Natural killer cell (primary cell): Measurements from ENCODE around the gene CENPT. TPM values are rescaled to one million over a fixed set of nuclear protein-coding genes. Genes with fewer than 3 reads are reported as not detected.

ENCODE experiments used
- ATAC-seq, 3 donors: fragments of 150-1000 bp in 2 of 3; fragments of 200-7000 bp in 1 of 3; cut with Tn5 transposase; 1 replicate in 1 of 3; 2 replicates in 2 of 3; pipeline ENCODE4 v1.10.0; 2021; ENCODE audit warnings: mild to moderate bottlenecking in 2 of 3, moderate library complexity in 2 of 3
- DNase-seq, 2 donors: peaks; one replicate each; pipeline versions ENCODE4 v3.0.0 to v3.0.0-alpha.2; 2013 to 2021; ENCODE audit warnings: mixed read lengths in 1 of 2
- H3K27ac ChIP-seq: one replicate; pipeline ENCODE4 v1.5.1; 2013; ENCODE audit warnings: mild to moderate bottlenecking, low read length
- H3K27me3 ChIP-seq: one replicate; pipeline ENCODE4 v1.6.1; 2013; ENCODE audit warnings: low read length; ENCODE audit not compliant: control insufficient read depth, insufficient read depth
- H3K36me3 ChIP-seq: one replicate; pipeline ENCODE4 v1.6.1; 2013; ENCODE audit warnings: low read length; ENCODE audit not compliant: control insufficient read depth, insufficient read depth
- H3K4me1 ChIP-seq: one replicate; pipeline ENCODE4 v1.6.1; 2013; ENCODE audit warnings: low read length; ENCODE audit not compliant: control insufficient read depth, insufficient read depth
- H3K4me3 ChIP-seq: one replicate; pipeline ENCODE4 v1.5.1; 2013; ENCODE audit warnings: low read length
- H3K9me3 ChIP-seq: one replicate; pipeline ENCODE4 v1.6.1; 2013; ENCODE audit warnings: low read length; ENCODE audit not compliant: control insufficient read depth, insufficient read depth
- H3K27ac Mint-ChIP-seq, 2 donors: one replicate each; pipeline ENCODE4 v1.8.0; 2022; ENCODE audit warnings: mild to moderate bottlenecking in 2 of 2, mixed read lengths in 2 of 2, moderate library complexity in 1 of 2
- H3K27me3 Mint-ChIP-seq, 2 donors: one replicate each; pipeline ENCODE4 v1.8.0; 2022; ENCODE audit warnings: low read depth in 2 of 2, mixed read lengths in 2 of 2
- H3K36me3 Mint-ChIP-seq: one replicate; pipeline ENCODE4 v1.8.0; 2022; ENCODE audit warnings: mixed read lengths
- H3K4me1 Mint-ChIP-seq, 2 donors: one replicate each; pipeline ENCODE4 v1.8.0; 2022; ENCODE audit warnings: mixed read lengths in 2 of 2
- H3K4me3 Mint-ChIP-seq: one replicate; pipeline ENCODE4 v1.8.0; 2022; ENCODE audit warnings: mild to moderate bottlenecking, moderate library complexity, mixed read lengths
- H3K9me3 Mint-ChIP-seq, 2 donors: one replicate each; pipeline ENCODE4 v1.8.0; 2022; ENCODE audit warnings: mixed read lengths in 2 of 2
- CTCF ChIP-seq: fragments of 200-600 bp; IDR thresholded peaks from one replicate; pipeline ENCODE4 v1.8.0; 2022; ENCODE audit warnings: antibody characterized with exemption
- WGBS: methylation state at CpG from one replicate; pipeline ENCODE4 v1.1.7; 2013; ENCODE audit warnings: missing lambda C conversion rate; ENCODE audit not compliant: insufficient coverage; 5-methylcytosine and 5-hydroxymethylcytosine counted together
- intact Hi-C: fragments of 100-400 bp; cut with micrococcal nuclease; formaldehyde crosslinking; loops from one replicate; pipeline ENCODE4 v1.14.2; 2022
- total RNA-seq, 4 donors: library from RNA; stranded (reverse); fragments of 120-200 nt in 1 of 4; gene quantifications; one replicate each; pipeline versions ENCODE4 v1.2.3 to v1.2.4, GENCODE V29; 2013 to 2022

The CENPT gene
- total RNA-seq, 3 donors from 2014 or later (not counting 1 experiment from before 2014, with no cell fraction given) = 68.6 to 81.3 (median 78.9) TPM

- H3K9me3 Mint-ChIP-seq = no peaks in the 10 kb centered on the region
- Histone ChIP-seq H3K4me1 (peaks cover 31% of the 10 kb centered on the region), H3K27ac (no peak overlapping the region), H3K27me3 (no peaks in the 10 kb centered on the region), H3K9me3 (no peaks in the 10 kb centered on the region), H3K36me3 (peaks cover 8% of the 10 kb centered on the region), H3K4me3 (no peak overlapping the region)
- no peaks in the 10 kb centered on the region for H3K36me3 Mint-ChIP-seq
- intact Hi-C loops = loop anchor here (10.0 kb wide), 2 partner anchors 264 to 276 kb away; partner anchors contain the start of gene RIPOR1
- ATAC-seq (no peak), DNase-seq (no peak)
- 100% methylated on average over 1 of the region's 1 CpG for WGBS
- no peak overlapping the region for H3K27ac Mint-ChIP-seq
- no peak for TF ChIP-seq CTCF
- peaks cover 41 to 63% of the 10 kb centered on the region in 2 donors for H3K4me1 Mint-ChIP-seq
- H3K27me3 Mint-ChIP-seq = no peaks in the 10 kb centered on the region
- H3K4me3 Mint-ChIP-seq = no peak overlapping the region
These were observed 46.3 kb downstream of the CENPT start for GRCh38 chr16:67801241-67801640.

DNA sequence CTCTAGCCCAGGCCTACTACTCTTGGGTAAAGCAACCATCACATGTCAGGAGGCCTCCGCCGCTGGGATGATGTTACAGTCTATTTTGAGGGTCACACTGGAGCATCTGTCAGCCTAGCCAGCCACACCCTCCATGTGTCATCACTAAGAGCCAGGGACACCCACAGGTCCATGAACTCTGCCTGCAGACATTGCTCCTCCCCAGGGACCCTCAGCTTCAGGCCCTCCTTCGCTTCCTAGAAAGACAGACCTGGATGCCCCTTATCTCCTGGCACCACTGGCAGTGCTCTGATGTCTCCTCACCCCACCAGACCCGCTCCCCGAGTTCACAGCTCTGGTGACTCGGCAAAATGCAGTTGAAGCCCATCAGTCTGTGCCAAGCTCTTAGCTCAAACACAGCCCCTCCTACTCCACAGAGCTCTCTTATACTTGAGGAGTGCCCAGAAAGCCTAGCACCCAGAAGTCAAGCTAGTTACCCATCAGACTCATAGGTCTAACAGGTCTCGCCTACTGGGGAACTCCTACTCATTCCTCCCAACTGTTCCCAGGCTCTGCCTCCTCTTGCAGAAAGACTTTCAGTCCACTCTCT, 47.1 kb downstream of the CENPT start:
- H3K27ac Mint-ChIP-seq = peak overlapping the region in 1 of 2 donors; percentile 39
- H3K4me1 Mint-ChIP-seq = peaks cover 40 to 57% of the 10 kb centered on the region in 2 donors
- Histone ChIP-seq H3K4me3 (no peak overlapping the region), H3K27ac (no peak overlapping the region), H3K36me3 (peaks cover 8% of the 10 kb centered on the region), H3K4me1 (peaks cover 25% of the 10 kb centered on the region), H3K9me3 (no peaks in the 10 kb centered on the region), H3K27me3 (no peaks in the 10 kb centered on the region)
- DNase-seq = no peak
- ATAC-seq = no peak
- no peak overlapping the region for H3K4me3 Mint-ChIP-seq
- no peaks in the 10 kb centered on the region for H3K27me3 Mint-ChIP-seq
- H3K9me3 Mint-ChIP-seq = no peaks in the 10 kb centered on the region
- no peak for TF ChIP-seq CTCF
- intact Hi-C loops = loop anchor here (10.0 kb wide), 2 partner anchors 264 to 276 kb away; partner anchors contain the start of gene RIPOR1
- WGBS = 85% methylated on average over 7 of the region's 7 CpGs
- H3K36me3 Mint-ChIP-seq = no peaks in the 10 kb centered on the region

DNA sequence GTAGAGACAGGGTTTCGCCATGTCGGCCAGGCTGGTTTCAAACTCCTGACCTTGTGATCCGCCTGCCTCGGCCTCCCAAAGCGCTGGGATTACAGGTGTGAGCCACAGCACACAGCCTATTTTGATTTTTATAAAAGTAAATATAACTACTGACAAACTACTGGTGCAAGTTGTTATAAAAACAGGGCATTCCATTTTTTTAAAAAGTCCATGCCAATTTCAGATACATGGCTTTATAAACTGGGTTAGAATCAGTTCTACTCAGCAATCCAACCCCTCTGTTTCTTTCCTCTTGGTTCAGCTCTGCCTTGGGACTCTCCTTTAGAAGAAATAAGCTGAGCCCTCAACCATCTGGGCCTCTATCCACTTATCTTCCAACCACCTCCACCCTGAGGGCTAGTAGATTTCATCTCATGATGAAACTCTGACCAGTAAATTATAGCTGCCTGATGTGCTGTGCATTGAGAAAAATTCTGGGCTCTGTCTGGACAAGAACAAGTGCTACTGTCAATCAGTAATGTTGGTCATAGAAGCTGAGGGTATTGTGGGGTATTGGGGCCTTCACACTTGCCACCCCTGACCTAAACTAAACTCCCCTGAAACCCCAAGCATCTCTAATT, 51.3 kb downstream of the CENPT start:
- Histone ChIP-seq H3K27me3 (no peaks in the 10 kb centered on the region), H3K4me3 (no peak overlapping the region), H3K27ac (no peak overlapping the region), H3K9me3 (no peaks in the 10 kb centered on the region), H3K4me1 (peaks cover 7% of the 10 kb centered on the region), H3K36me3 (peaks cover 6% of the 10 kb centered on the region)
- Mint-ChIP-seq H3K4me1 (peaks cover 20 to 39% of the 10 kb centered on the region in 2 donors), H3K36me3 (no peaks in the 10 kb centered on the region), H3K27ac (peak overlapping the region in 1 of 2 donors; percentile 34), H3K9me3 (no peaks in the 10 kb centered on the region), H3K27me3 (no peaks in the 10 kb centered on the region), H3K4me3 (no peak overlapping the region)
- DNase-seq (no peak), ATAC-seq (no peak)
- intact Hi-C loops = no loop called here
- no peak for TF ChIP-seq CTCF
- WGBS = 95% methylated on average over 2 of the region's 5 CpGs
